Urothelium cell line (cell line): ENCODE results near the gene ABCC3.

Source experiments
- DNase-seq: peaks from one replicate; pipeline ENCODE4 v3.0.0; 2011; ENCODE audit warnings: low spot score, mixed read lengths
- FAIRE-seq: peaks from 2 replicates; lab custom pipeline; 2011; peaks lifted over from hg19 to GRCh38; lab: Jason Lieb, UNC

The ABCC3 gene

DNA sequence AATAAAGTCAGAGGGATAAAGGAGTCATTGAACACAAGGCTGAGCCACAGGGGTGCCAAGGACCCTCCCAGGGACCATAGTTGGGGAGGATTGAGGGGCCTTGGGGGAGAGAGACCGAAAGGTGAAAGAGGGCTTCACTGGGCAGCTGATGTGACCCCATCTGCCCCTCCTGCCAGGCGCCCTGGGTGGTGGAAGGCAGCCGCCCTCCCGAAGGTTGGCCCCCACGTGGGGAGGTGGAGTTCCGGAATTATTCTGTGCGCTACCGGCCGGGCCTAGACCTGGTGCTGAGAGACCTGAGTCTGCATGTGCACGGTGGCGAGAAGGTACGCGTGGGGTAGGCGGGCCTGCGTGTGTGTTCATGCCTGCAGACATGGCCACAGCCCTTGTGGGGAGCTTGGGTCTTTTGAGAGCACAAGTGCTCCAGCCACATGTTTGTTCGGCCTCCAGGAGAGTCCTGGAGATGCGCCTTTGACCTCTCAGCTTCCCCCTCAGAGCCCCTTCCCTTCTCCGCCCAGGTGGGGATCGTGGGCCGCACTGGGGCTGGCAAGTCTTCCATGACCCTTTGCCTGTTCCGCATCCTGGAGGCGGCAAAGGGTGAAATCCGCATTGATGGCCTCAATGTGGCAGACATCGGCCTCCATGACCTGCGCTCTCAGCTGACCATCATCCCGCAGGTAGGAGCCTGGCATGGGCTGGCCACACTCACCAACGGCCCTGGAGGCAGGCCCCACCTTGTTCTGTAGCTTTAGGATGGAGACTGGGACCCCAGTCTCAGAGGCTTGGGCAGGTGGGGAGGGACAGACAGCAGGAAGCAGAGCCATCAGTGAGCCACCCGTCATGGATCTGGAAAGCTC lies 49.0 kb downstream of the ABCC3 start:
- FAIRE-seq, result no peak

DNA sequence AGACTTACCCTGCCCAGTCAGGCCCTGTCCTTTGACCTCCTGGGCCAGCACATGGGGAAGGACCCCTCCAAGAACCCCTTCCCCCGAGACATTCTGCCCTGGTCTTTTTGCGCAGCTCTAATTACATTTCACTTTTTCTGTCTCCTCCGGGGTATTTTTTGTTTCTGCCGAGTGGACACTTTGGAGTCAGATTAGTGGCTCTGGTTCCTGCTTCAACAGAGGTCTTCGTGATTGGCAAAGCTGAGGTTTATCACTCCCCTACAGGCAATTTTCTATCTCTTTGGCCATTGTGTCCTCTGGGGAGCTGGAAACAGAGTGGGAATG lies 49.6 kb downstream of the ABCC3 start:
- DNase-seq (no peak), FAIRE-seq (no peak)

More for the DNA sequence above, 49.0 kb downstream of the ABCC3 start:
- DNase-seq, result no peak

DNA sequence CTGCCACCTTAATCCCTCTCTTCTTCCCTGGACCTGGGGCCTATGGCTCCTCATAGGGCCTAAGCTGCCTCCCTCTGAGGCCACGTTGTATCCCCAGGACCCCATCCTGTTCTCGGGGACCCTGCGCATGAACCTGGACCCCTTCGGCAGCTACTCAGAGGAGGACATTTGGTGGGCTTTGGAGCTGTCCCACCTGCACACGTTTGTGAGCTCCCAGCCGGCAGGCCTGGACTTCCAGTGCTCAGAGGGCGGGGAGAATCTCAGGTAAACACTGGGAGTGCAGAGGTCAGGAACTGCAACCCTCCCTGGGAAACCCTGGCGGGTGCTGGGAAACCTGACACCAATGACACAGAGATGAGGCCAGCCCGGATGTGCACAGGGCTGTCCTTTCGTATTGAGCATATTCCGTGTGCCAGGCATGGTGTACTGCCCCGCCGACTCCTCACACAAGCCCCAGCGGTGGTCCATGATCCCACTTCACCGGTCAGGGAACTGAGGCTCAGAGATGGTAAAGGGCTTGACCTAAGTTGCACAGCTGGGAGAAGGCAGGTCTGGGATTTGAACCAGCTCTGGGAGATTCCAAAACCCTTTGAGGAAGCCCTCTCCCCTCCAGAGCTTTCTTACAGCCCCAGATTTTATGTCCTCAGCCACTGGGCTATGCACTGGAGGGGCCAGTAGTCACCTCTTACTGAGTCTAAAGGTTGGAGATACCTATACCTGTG lies 50.1 kb downstream of the ABCC3 start:
- DNase-seq (no peak), FAIRE-seq (no peak)

DNA sequence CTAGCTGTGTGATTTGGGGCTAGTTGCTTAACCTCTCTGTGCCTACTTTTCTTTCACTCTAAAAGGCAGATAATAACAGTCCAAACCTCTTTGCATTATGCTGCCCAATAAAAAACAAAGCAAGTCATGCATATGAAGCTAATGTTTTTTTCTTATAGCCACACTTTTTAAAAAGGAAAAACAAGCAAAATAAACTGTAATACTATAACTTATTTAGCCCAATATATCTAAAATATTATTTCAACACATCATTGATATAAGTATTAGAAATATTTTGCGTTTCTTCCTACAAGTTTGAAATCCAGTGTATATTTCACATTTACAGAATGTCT lies 50.6 kb downstream of the ABCC3 start:
- FAIRE-seq, result no peak
- DNase-seq, result no peak

DNA sequence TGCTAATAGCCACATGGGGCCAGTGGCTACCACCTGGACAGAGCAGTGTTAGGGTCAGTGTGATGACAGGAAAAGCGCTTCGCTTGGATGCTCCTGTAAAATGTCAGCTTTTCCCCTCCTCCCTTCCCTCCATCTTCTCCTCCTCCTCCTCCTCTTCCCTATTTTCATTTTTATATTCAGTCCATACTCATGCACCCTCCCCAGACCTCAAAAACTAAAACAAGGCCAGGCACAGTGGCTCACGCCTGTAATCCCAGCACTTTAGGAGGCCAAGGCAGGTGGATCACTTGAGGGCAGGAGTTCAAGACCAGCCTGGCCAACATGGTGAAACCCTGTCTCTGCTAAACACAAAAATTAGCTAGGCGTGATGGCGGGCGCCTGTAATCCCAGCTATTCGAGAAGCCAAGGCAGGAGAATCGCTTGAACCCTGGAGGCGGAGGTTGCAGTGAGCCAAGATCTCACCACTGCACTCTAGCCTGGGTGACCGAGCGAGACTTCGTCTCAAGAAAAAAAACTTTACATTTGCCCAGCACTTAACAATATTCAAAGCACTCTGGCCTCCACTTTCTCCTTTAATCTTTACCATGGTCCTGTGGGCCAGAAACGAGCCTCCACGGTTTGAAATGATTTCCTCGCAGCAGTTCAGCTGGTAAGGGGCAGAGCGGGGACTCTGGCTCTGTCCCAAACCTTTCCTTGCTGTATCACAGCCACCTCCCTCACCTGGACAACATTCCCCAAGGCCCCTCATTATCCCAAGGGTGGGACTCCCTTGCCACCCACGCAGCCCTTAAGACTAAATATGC lies 51.2 kb downstream of the ABCC3 start:
- FAIRE-seq (no peak), DNase-seq (no peak)

DNA sequence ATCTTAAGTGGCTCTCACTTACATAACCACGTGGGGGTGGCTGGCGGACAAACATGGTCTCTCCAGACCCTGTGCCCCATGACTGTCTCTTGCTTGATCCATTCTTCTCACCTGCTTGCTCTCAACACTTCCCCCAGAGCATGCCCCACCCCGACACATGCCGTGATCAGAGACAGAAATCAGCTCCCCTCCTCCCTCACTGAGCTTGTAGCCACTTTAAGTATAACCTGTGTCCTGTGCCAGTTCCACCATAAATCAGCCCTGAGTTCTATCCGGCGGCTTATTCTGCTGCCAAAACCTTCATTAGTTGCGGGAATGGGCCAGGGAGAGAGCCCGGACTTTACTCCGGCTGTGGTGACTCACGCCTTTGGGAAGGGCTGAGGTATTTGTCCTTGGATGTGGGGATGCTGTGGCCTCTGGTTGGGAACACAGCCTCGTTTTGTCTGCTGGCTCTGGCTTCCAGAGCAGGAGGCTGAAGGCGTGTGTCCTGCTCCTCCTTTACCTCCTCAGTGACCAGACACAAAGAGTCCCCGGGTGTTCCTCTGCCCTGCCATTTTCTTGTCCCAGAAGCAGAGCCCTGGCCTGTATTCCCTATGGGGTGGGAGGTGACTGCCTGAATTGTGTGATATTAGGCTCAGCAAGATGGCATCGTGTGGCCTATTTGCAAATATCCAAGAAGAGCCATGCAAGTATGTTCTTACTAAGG lies 52.0 kb downstream of the ABCC3 start:
- FAIRE-seq, result peak; percentile 46
- peak; percentile 89 for DNase-seq

DNA sequence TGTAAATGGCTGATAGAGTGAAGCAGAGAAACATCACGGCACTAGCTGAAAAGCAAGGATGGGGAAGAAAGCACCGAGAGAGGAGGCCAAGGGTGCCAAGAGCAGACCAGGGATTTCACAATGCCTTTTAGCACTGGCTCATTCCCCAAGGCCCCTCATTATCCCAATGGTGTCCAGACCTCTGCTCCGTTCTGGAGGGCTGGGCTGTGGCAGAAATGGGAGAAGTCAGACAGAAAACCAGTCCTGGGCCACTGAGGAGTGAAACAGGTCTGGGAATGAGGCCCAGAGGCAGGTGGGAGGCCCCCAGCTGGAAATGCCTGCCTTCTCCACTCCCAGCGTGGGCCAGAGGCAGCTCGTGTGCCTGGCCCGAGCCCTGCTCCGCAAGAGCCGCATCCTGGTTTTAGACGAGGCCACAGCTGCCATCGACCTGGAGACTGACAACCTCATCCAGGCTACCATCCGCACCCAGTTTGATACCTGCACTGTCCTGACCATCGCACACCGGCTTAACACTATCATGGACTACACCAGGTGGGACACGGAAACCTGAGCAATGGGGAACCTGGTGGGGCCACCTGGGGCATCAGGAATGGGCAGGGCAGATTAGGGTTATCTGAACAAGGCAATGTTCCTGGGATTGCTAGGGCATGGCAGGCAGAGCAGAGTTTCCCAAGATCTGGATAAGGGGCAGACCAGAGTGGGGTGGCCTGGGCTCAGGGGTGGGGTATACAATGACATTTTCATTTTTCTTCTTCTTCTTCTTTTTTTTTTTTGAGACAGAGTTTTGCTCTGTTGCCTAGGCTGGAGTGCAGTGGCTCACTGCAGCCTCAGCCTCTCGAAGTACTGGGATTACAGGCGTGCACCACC lies 52.8 kb downstream of the ABCC3 start:
- FAIRE-seq (no peak), DNase-seq (no peak)

DNA sequence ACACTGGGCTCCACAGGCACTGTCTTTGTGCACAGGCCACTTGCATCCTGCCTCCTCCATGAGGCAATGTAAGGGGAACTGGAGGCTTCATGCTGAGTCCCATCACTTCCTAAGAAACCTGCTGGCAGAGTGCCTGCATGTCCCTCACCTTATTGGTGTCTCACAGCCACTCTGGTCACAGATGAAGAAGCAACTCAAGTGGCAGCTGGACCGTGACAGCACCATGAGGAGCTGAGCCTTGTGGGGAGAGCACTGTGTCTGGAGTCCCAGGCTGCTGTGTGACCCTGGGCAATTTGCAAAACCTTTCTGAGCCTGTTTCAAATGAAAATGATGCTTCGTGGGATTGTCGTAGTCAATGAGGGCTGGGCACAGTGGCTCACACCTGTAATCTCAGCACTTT lies 53.6 kb downstream of the ABCC3 start:
- DNase-seq, result no peak
- no peak for FAIRE-seq

DNA sequence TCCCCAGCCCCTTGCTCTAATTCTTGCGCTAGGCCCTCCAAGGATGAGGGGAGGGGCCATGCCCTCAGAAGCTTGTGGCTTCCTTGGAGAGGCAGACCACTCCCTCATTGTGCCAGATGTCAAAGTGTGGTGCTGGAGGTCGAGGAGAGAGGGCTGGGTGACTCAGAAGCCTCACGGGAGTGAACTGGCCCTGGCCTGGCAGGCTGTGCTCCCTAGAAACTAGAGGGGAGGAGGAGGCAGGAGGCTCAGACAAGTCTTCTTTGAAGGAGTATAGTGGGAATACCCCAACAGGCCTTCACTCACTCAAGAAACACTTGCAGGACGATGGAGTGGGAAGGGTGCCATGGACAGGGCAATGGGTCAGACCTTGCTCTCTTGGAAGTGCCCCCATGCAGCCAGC lies 54.6 kb downstream of the ABCC3 start:
- FAIRE-seq, result no peak

DNA sequence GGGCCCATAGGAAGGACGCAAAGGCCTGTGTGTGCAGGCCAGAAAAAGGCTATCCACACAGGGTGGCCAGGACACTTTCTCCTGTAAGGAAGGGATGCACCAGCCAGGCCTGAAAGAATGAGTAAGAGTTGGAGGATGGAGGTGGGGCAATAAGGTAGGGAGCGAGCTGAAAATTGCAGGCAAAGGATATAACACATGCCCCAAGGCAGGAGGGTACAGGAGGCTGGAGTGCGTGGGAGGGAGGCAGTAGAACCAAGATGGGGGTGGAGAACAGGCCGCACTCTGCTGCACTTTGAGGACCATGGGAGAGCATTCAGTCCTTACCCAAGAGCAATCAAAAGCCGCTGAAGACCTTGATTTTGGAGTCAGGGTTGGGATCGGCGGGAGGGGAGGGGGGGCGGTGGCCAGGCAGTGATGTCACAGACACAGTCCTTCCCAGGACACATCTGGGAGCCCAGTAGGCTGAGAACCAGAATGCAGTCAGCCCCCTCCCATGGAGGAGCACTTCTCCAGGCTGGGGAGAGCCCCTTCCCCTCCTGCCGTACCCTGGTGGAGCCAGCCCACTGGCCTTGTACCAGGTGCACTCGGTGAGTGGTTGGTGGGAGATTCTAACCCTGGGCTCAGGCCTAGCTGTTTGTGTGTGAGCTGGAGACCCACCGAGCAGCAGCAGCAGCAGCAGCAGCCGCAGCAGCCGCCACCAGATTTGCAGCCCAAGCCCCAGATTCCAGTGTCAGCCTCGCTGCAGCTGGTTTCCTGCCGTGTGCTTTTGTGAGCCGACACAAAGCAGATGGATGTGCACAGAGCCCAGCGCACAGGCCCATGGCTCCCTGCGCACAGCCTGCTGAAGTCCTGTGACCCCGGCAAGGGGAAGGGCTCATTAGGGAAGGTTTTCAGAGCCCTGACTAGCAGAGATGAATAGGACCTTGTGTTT lies 55.5 kb downstream of the ABCC3 start:
- DNase-seq (no peak), FAIRE-seq (no peak)

More for the DNA sequence above, 54.6 kb downstream of the ABCC3 start:
- peak; percentile 42 for DNase-seq

DNA sequence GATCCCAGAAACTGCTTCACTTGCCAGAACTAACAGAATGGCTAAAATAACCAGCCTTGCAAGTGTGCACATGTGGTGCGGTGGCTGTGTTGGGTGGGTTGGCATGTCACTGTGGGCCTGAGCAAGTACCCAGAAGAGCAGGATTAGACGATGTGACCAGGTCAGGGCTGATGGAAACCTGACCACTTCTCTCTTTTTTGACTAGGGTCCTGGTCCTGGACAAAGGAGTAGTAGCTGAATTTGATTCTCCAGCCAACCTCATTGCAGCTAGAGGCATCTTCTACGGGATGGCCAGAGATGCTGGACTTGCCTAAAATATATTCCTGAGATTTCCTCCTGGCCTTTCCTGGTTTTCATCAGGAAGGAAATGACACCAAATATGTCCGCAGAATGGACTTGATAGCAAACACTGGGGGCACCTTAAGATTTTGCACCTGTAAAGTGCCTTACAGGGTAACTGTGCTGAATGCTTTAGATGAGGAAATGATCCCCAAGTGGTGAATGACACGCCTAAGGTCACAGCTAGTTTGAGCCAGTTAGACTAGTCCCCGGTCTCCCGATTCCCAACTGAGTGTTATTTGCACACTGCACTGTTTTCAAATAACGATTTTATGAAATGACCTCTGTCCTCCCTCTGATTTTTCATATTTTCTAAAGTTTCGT lies 56.3 kb downstream of the ABCC3 start:
- FAIRE-seq (no peak), DNase-seq (no peak)

DNA sequence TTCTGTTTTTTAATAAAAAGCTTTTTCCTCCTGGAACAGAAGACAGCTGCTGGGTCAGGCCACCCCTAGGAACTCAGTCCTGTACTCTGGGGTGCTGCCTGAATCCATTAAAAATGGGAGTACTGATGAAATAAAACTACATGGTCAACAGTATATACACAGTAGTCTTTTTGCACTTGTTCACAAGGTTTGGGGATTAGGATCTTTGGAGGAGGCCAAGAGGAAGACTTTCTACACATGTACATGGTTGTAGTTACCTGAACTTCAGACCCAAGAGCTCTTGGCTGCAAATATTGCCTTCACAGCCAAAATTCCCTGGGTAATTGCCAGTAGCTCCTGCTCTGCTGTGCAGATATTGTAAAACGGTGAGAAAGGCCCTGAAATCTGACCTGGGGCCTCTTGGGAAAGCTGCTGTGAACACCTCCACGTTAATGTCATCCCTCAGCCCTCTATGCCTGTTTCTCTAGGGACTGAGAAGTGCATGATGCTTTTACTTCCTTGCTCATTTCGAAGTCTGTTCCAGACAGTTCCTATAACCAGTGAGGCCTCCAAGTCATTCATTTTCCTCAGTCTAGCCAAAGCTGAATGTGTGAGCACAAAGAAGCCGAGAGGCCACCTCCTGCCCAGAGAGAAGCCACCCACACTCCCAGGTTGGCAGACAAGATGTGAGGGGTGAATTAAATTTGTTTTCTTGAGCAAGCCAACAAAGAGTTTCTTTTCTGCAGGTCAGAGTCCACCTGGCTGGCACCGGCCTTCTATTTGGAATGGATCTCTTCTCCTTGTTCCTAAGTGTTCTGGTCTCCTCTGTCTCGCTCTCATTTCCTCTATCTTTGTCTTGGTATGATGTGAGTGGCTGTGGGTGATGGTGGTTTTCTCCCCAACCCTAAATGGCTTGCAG lies 57.1 kb downstream of the ABCC3 start:
- DNase-seq, result no peak

DNA sequence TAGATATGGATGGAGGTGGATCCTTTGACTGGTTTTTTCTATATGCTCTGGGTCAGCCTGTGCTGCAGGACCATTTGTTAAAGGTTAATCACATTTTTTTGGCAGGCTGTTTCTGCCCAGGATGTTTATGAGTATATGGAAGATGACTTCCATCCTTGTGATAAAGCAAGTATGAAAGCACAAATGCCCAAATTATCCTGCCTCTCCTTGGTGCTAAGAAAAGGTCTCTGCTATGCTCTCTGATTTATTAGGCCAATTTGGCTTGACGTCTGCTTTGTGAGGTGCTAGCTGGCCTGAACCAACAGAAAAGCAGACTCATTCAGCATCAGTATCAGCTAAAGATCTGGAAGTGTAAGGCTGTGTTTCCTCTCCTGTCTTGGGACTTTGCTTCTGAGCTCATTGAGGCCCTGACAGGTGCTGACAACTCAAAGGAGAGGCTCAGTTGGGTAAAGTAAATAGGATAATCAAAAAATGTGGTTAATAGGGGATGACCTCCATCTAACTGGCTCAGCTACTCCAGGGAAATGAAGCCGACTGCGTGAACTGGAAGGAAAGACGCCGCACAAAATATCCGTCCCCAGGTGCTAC lies 57.9 kb downstream of the ABCC3 start:
- no peak for DNase-seq
- FAIRE-seq, result no peak

More for the DNA sequence above, 57.1 kb downstream of the ABCC3 start:
- no peak for FAIRE-seq

DNA sequence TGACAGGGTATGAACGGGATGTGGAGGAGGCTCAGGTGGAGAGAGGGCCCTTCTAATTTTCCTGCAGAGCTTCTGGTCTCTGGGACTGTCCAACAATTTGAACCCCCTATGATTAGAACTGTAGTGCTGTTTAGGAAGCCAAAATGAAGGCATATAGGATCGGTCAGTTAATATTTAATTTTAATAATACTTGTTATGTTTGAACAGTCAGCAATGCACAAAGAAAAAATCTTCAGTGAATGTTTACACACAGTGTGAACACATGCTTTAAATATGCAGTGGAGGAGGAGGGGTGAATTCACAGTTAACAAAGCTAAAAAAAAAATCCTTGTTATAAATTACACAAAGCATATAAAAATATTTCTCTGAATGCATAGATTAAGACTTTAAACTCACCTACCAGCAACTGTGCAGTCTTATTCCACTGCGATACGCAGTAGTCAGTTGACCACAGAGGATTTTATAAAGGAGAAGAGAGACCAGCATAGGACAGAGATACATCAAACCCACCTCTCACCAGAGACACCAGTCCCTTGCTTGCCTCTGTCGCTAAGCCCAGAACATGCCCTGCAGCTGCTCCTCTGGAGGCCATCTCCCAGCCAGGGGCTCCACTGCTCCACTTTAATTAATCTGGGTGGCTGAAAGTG lies 58.5 kb downstream of the ABCC3 start:
- FAIRE-seq, result no peak
- DNase-seq, result no peak

DNA sequence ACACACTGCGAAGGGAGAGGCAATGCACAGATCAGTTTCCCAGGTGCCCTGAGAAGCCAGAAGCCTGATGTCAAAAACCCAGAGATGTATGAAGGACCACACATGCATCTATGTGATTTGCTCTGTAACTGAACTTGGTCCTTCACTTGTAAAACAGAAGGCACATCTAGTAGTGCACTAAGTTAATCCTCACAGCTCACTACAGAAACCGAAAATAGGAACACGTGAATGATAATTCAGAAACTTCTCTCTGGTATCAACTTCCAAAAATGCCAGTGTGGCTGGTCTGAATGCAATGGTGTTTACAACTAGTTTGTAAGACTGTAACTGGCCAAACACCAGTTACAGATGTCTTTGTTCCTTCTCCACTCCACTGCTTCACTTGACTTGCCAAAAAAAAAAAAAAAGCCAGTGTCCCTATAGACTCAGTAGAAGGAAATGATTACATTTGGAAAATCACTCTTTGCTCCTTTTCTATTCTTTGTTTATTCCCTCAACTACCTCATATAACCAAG lies 61.7 kb downstream of the ABCC3 start:
- DNase-seq, result no peak

DNA sequence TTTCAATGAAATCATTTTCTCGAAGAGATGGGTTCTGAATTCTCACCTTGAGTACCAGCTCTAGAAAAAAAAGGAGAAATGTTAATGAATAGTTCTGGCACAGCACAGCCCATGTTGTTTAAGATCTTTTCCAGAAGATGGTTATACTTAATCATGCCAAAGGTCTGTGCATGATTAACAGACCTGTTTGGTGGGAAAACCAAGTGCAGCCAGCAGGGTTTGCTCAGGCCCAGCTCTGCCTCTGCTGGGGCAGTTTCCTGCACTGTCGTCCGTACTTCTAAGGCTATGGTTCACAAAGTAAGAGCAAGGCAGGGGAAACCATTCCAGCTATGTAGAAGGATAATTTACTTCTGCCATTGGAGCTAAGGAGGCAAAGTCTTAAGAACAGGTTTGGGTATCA lies 62.4 kb downstream of the ABCC3 start:
- FAIRE-seq (no peak), DNase-seq (no peak)

More for the DNA sequence above, 61.7 kb downstream of the ABCC3 start:
- no peak for FAIRE-seq
